ENCODE measurements around the gene MIF.
A peak's percentile ranks its signal among the peaks of the same experiment; 100 is the strongest.
"Not testable (repeated sequence)": the region's sequence is repeated elsewhere in the genome, so short reads cannot be mapped to it uniquely, and the experiment has no call there.

Gene MIF

GRCh38 chr22:23878219-23878618 is 16.0 kb upstream of the MIF start:
- DNase-seq = no peak

GRCh38 chr22:23882370-23882769 is 11.8 kb upstream of the MIF start:
- no peak for DNase-seq

- no peak for DNase-seq
Observed at GRCh38 chr22:23883658-23884057, 10.5 kb upstream of the MIF start.

GRCh38 chr22:23884140-23884539 is 10.0 kb upstream of the MIF start:
- no peak for DNase-seq

DNA sequence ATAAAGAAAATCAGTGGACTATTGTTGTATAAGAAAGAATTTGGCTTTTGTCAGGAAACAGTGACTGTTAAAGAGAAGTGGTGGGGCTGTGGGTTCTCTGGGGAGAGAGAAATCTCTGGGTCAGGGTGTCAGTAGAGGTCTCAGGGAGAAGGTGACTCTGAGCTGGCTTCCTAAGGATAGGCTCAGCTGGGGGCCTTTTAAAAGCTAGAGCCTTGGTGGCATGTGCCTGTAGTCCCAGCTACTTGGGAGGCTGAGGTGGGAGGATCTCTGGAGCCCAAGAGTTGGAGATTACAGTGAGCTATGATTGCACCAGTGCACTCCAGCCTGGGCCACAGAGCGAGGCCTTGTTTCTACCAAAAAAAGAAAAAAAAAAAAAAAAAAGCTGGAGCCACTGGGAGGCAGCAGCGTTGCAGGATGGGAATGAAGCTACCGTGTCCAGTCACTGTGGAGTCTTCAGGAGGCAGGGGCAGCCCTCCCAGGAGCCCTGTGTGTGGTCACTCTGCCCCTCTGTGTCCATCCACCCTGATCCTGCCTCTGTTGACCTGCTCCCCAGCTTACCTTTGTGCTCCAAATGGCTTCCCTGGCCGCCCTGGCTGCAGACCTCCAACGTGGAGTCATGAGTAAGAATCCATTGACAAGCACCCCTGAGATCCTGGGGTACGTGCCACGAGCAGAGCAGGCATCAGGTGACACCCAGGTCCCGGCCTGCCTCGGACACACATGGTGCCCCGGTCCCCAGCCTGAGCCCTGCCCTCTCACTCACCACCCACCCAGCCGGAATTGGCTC is 5.4 kb upstream of the MIF start:
- DNase-seq = no peak

DNA sequence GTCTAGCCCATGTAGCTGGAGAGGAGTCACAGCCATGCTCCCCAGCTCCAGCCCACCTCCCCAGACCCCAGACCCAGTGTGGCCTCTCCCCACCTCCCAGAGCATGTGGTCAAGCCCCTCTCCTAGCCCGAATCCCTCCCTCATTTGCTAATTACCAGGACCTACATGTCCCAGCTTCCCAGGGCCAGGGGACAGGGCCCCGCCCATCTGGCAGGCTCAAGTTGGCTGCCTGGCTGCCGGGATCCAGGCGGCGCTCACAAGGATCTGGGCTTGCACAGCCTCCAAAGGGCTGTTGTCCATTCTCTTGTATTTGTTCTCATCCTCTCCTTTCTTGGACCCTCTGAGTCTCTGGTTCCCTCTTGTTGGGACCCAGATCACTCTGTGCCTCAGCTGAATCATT is 4.6 kb upstream of the MIF start:
- DNase-seq = no peak

DNA sequence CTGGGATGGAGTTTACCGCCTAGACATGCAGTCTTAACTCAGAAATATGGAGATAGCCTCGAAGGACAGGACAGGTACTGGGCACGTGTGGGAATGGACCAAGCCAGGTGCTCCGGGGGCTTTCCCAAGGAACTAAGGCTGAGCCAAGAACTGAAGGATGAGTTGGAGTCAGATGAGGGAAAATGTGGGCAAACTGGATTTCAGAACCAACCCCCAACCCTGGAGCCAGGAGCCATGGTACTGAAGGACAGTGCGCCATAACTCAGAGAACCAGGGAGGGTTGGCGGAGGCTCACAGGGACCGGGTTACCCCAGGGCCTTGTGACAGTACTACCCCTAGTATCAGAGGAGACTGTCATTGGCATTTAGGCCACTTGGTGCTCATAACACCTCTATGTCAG is 2.5 kb upstream of the MIF start:
- no peak for DNase-seq

DNA sequence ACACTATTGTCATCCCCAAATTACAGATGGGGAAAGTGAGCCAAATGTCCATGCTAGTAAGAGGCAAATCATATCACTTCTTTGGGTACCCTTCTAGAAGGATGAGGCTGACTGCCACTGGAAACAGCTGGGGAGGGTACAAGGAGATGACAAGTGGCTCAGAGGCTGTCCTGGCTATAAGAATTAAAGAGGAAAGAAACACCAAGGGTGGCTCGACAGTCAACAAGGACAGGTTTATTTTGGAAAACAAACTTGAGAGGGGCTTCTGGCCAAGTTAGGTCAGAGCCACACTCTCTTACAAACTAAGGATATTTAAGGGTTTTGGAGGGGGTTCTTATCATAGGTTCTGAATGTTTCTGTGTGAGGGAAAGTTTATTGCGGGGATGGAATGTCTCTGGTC is 2.1 kb upstream of the MIF start:
- DNase-seq = no peak

DNA sequence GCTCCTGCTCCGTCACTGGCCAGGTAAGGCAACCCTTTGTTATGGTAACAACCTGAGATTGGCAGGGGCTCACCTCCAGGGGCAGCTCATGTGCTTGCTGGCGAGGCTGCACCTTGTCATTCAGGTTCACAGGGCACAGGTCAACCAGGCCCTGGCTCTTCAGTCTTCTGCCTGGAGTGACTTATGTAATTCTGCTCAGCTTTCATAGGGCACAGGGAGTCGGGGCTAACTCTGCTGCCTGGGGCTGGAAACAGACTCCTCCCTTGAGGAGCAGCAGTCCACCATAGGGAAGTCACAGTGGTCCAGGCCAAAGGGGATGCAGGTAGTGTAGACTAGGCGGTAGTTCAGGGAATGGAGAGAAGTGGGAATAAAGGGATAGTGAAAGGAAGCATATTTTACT is 1.5 kb upstream of the MIF start:
- DNase-seq = no peak

- no peak for DNase-seq
Observed at GRCh38 chr22:23893121-23893944, 850 bp upstream of the MIF start.

DNA sequence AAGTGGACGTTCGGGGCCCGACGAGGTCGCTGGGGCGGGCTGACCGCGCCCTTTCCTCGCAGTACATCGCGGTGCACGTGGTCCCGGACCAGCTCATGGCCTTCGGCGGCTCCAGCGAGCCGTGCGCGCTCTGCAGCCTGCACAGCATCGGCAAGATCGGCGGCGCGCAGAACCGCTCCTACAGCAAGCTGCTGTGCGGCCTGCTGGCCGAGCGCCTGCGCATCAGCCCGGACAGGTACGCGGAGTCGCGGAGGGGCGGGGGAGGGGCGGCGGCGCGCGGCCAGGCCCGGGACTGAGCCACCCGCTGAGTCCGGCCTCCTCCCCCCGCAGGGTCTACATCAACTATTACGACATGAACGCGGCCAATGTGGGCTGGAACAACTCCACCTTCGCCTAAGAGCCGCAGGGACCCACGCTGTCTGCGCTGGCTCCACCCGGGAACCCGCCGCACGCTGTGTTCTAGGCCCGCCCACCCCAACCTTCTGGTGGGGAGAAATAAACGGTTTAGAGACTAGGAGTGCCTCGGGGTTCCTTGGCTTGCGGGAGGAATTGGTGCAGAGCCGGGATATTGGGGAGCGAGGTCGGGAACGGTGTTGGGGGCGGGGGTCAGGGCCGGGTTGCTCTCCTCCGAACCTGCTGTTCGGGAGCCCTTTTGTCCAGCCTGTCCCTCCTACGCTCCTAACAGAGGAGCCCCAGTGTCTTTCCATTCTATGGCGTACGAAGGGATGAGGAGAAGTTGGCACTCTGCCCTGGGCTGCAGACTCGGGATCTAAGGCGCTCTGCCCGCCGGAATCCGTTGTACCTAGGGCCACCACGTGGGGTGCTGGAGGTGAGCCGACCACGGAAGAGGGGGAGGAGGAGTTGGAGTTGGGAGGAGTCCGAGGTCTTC is 771 bp downstream of the MIF start:
- DNase-seq = peak; percentile 78

DNA sequence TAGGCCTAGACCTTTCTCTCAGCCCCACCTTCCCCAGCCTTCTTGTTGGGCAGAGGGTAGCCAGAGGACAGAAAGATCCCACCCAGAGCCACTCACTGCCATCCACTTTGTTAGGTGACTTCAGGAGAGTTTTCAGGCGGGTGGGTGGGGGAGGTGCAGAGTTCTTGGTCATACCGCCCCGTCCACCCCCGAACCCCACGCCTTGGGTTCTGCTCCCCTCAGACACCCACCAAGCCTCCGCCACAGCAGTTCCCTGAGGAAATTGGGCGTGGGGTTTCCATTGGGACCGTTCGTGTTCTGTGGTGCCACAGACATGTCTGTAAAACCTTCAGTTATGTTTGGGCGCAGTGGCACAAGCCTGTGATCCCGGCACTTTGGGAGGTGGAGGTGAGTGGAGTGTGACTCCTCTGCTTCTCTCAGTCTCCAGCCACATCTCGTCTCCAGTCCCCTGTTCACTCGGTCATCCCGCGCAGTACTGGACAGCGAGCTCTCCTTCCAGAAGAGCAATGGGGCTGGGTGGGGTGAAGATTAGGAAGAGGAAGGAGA is 1.5 kb downstream of the MIF start:
- no peak for DNase-seq

GRCh38 chr22:23896166-23896522 is 2.0 kb downstream of the MIF start:
- DNase-seq = no peak

DNA sequence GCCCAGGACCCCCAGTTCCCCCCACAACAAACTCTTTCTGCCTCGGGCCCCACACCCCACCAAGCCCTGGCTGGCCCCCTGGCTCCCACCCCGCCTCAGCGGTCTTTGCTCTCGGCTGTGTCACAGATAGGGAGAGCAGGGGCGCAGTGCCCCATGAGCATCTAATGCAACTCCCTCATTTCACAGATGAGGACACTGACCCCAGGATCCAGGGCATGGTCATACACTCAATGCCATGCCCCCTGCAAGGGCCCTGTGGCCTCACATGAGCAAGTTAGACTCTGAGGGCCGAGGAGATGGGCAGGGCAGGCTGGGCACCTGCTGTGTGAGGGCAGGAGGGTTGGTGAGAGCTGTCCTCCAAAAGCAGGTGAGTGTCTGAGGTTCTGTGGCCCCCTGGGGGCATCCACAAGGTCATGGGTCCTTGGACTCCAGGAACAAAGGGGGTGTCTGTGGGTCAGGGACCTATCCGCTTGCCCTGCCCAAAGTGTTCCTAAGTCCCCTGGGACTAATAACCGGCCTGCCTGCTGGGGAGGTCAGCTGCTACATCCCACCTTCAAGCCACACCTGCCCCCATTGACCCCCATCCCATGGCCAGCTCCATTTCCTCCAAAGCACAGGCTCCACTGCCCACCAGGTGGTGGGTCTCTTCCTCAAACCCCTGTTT is 2.5 kb downstream of the MIF start:
- DNase-seq = no peak

DNA sequence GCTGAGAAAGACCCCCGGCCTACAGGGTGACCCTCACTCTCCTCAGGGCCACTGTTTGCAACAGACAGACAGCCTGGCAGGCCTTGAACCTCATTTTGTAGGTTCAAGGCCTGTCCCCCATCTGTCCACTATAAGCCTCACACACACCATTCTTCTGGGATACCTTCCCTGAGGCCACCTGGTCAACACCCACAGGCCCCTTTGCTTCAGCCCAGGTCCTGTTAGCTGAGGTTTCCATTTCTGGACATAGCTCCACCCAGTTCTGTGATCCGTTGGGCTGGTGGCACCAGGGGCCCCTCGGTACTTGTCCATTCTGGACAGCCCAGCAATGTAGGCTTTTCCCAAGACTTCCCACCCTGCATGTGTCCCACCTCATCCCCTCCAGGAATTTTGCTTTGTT is 3.1 kb downstream of the MIF start:
- no peak for DNase-seq

DNA sequence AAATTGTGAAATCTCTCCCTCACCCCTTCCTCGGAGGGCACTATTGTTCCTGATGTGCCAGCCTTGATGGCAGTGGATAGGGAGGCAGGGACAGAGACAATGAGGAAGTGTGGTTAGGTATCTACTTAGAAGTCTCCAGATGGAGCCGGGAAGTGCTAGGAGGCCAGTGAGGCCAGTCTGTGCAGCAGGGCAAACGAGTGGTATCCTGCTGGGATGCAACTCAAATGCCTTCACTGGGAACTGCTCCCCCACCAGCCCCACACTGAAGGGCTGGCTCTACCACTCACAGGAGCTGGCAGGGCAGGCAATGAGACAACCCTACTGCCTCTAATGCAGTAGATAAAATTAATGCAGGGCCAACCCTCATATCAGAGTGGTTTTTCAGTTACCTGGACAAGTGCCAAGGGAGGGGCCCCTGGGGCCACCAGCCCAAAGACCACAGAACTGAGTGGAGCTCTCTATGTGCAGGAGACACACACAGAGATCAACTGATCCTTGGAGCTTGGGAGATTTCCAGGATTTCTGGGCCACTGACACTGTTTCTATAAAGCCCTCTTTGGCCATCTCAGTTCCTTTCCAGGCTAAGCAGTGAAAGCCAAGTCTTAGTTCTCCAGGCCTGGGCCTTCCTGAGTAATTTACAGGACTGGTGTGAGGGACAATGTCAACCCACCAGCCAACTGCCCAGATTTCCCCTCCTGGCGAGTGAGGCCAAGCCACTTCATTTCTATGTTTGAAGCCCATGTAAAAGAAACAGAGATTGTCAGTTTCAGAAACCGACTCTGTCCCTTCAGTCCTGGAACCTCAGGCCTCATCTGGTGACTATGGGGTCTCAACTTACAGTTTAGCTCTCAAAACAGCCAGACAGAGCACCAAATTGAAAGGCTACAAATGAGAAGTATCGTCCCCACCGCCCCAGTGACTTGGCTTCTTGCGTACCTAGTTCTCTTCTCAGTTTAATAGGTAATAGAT is 4.1 kb downstream of the MIF start:
- peak; percentile 3 for DNase-seq

- no peak for DNase-seq
Observed at GRCh38 chr22:23899042-23899745, 5.0 kb downstream of the MIF start.

DNA sequence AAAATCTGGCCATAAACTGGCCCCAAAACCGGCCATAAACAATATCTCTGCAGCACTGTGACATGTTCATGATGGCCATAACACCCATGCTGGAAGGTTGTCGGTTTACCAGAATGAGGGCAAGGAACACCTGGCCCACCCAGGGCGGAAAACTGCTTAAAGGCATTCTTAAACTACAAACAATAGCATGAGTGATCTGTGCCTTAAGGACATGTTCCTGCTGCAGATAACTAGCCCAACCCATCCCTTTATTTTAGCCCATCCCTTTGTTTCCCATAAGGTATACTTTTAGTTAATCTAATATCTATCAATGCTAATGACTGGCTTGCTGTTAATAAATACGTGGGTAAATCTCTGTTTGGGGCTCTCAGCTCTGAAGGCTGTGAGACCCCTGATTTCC is 6.0 kb downstream of the MIF start:
- not testable (repeated sequence) for DNase-seq

- no peak for DNase-seq
Observed at GRCh38 chr22:23901600-23901999, 7.4 kb downstream of the MIF start.

DNA sequence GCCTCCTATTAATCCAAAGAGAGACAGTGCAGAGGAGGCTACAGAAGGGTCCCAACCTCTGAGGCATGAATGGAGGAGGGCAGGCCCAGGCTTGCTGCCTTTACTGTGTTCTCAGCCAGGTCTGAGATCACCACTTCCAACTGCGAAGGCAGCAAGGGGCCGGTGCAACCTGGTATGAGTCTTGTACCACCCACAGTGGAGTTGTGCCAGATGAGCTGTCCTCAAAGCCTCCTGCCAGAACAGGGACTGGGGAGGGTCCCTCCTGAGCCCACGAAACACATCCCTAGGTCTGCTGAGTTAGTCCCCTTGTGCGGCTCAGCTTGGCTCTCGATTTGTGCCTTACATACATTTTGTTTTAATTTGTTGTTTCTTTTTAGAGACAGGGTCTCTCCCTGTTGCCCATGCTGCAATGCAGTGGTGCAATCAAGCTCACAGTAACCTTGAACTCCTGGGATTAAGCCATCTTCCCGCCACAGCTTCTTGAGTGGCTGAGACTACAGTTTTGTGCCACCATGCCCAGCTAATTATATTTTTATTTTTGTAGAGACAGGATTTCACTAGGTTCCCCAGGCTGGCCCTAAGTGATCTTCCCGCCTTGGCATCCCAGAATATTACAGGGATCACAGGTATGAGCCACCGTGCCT is 9.3 kb downstream of the MIF start:
- DNase-seq = peak; percentile 57

Data from NCI-H2171 treated with DMSO at 0.1 percent for 48 hours (cell line).